Karpas-422 (cell line): Measurements from ENCODE around the gene C16orf96. TPM values are rescaled to one million over a fixed set of nuclear protein-coding genes. Genes with fewer than 3 reads are reported as not detected.

Experiments used
- DNase-seq: peaks from one replicate; pipeline ENCODE4 v3.0.0-alpha.2; 2015
- H2AFZ ChIP-seq: fragments of 200-600 bp; sonication (generic); 2 replicates; pipeline ENCODE4 v1.6.1; 2014; ENCODE audit warnings: antibody characterized with exemption, low read length, mixed read lengths
- H3K27ac ChIP-seq: fragments of 200-600 bp; sonication (generic); 2 replicates; pipeline ENCODE4 v1.5.1; 2014; ENCODE audit warnings: mild to moderate bottlenecking, low read length, moderate library complexity
- H3K27me3 ChIP-seq: fragments of 200-600 bp; sonication (generic); 2 replicates; pipeline ENCODE4 v1.6.1; 2014; ENCODE audit warnings: low read length, mixed read lengths
- H3K36me3 ChIP-seq: fragments of 200-600 bp; sonication (generic); 2 replicates; pipeline ENCODE4 v1.6.1; 2014; ENCODE audit warnings: low read length, mixed read lengths; ENCODE audit not compliant: insufficient read depth
- H3K4me1 ChIP-seq: fragments of 200-600 bp; sonication (generic); 2 replicates; pipeline ENCODE4 v1.6.1; 2014; ENCODE audit warnings: mild to moderate bottlenecking, low read length, mixed read lengths
- H3K4me2 ChIP-seq: fragments of 200-600 bp; sonication (generic); 2 replicates; pipeline ENCODE4 v1.6.1; 2014; ENCODE audit warnings: low read length, low read depth, mild to moderate bottlenecking; ENCODE audit not compliant: poor library complexity, severe bottlenecking
- H3K4me3 ChIP-seq: fragments of 200-600 bp; sonication (generic); 2 replicates; pipeline ENCODE4 v1.5.1; 2014; ENCODE audit warnings: mild to moderate bottlenecking, antibody characterized with exemption, low read length, mixed read lengths
- H3K79me2 ChIP-seq: fragments of 200-600 bp; sonication (generic); 2 replicates; pipeline ENCODE4 v1.6.1; 2014; ENCODE audit warnings: mild to moderate bottlenecking, low read length, mixed read lengths
- H3K9ac ChIP-seq: fragments of 200-600 bp; sonication (generic); 2 replicates; pipeline ENCODE4 v1.6.0; 2014; ENCODE audit warnings: low read length
- H3K9me2 ChIP-seq: fragments of 200-600 bp; sonication (generic), shearing (Covaris generic); replicated peaks from 2 replicates; pipeline ENCODE4 v1.6.0; 2014; ENCODE audit warnings: mild to moderate bottlenecking, low read length, moderate library complexity; ENCODE audit not compliant: insufficient read depth
- H3K9me3 ChIP-seq: fragments of 300-700, 200-600 bp; sonication (generic); 2 replicates; pipeline ENCODE4 v1.6.1; 2014; ENCODE audit warnings: low read length, mixed read lengths
- H4K20me1 ChIP-seq: fragments of 200-600 bp; sonication (generic); 2 replicates; pipeline ENCODE4 v1.6.1; 2014; ENCODE audit warnings: mild to moderate bottlenecking, antibody characterized with exemption, low read length, low read depth; ENCODE audit not compliant: insufficient read depth
- total RNA-seq: library from RNA; depleted of rRNA; stranded (reverse); fragments of >200 nt; shearing (Covaris generic); gene quantifications from 2 replicates; pipeline ENCODE4 v1.2.3, GENCODE V29; 2014; ENCODE audit warnings: low replicate concordance

Gene C16orf96
- total RNA-seq, 1 experiment from 2014 or later, result not detected

GRCh38 chr16:4588961-4589360, 32.8 kb downstream of the C16orf96 start:
- Histone ChIP-seq H4K20me1 (no peaks in the 10 kb centered on the region), H3K79me2 (no peaks in the 10 kb centered on the region), H2AFZ (no peak overlapping the region), H3K27me3 (no peaks in the 10 kb centered on the region), H3K4me3 (no peak overlapping the region), H3K9me2 (no peaks in the 10 kb centered on the region), H3K4me2 (no peak overlapping the region), H3K36me3 (no peaks in the 10 kb centered on the region), H3K27ac (no peak overlapping the region), H3K4me1 (no peaks in the 10 kb centered on the region), H3K9ac (no peak overlapping the region), H3K9me3 (no peaks in the 10 kb centered on the region)
- DNase-seq, result no peak

DNA sequence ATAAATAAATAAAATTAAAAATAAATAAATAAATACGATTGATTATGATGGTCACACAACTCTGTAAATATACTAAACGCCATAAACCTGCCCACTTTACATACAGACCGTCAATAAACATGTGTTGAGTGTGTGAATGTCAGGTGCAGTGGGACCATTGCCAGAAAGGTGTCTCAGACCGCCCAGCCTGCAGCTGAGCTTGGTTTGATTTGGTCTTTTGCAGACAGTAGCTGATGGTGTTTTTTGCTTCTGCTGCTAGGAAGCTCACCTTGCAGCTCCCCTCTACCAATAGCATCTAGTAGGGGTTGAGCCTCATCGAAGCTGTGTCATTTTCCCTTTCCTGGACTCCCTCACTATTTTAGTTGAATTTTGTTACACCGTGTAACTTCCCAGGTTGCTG, 35.1 kb downstream of the C16orf96 start:
- DNase-seq, result no peak
- Histone ChIP-seq H3K79me2 (no peaks in the 10 kb centered on the region), H3K27ac (no peak overlapping the region), H3K9ac (no peak overlapping the region), H3K9me2 (no peaks in the 10 kb centered on the region), H3K27me3 (no peaks in the 10 kb centered on the region), H2AFZ (no peak overlapping the region), H3K4me2 (no peak overlapping the region), H3K9me3 (no peaks in the 10 kb centered on the region), H3K4me1 (no peaks in the 10 kb centered on the region), H3K4me3 (no peak overlapping the region), H3K36me3 (no peaks in the 10 kb centered on the region), H4K20me1 (no peaks in the 10 kb centered on the region)

DNA sequence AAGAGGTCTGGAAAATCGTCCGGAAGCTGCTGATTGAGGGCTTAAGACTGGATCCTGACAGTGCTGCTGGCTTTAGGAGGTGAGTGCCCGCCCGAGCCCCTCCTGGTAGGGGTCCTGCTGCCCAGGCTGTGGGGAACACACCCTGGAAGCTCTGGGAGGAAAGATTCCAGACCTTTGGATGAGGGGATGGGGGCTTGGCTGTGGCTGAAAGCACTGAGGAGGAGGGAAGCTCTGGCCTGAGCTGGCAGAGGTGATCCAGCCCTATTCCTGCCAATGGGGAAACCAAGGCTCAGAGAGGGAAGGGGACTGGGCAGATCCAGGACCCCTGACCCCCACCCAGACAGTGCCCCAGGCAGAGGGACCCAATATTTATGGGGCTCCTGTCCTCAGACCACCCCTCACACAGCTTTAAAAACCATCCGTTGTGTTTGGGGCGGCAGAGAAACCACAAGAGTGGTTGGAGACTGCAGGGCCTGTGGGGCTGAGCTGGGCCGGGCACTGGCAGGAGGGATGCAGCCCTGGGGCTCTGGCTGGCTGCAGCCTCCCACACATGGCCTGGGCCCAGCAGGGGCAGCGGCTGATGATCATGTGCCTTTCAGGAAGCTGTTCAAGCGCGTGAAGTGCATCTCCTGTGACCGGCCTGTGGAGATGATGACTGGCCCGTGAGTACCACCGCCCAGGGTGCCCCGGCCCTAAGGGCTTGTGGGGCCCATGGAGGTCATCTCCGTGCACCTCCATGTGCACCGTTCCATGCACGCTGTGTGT, 35.7 kb downstream of the C16orf96 start:
- no peak overlapping the region for H3K9ac ChIP-seq
- H3K4me3 ChIP-seq, result no peak overlapping the region
- no peaks in the 10 kb centered on the region for H3K79me2 ChIP-seq
- H4K20me1 ChIP-seq, result no peaks in the 10 kb centered on the region
- H3K4me1 ChIP-seq, result no peaks in the 10 kb centered on the region
- no peaks in the 10 kb centered on the region for H3K9me3 ChIP-seq
- no peaks in the 10 kb centered on the region for H3K27me3 ChIP-seq
- no peaks in the 10 kb centered on the region for H3K36me3 ChIP-seq
- no peak overlapping the region for H3K4me2 ChIP-seq
- DNase-seq, result no peak
- H3K9me2 ChIP-seq, result no peaks in the 10 kb centered on the region
- H2AFZ ChIP-seq, result no peak overlapping the region
- no peak overlapping the region for H3K27ac ChIP-seq

DNA sequence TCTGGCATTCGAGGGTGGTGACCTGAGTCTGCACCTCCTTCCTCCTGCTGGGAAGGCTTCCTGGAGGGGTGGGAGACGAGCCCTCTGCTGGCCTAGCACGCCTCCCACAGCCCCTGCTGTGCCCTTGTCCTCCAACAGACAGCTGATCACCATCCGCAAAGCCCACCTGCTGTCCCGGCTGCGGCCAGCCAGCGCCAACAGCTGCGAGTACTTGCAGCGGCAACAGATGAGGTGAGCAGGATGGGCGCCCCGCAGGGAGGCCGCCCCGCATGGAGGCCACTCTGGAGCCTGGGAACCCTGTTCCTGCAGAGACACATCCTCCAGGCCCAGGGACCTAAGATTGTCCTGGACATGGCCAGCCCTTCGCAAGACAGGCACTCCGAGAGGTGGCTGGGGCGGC, 36.9 kb downstream of the C16orf96 start:
- Histone ChIP-seq H3K9ac (no peak overlapping the region), H3K4me1 (no peaks in the 10 kb centered on the region), H2AFZ (no peak overlapping the region), H4K20me1 (no peaks in the 10 kb centered on the region), H3K79me2 (no peaks in the 10 kb centered on the region), H3K27me3 (no peaks in the 10 kb centered on the region), H3K9me3 (no peaks in the 10 kb centered on the region), H3K4me3 (no peak overlapping the region), H3K9me2 (no peaks in the 10 kb centered on the region), H3K27ac (no peak overlapping the region), H3K4me2 (no peak overlapping the region), H3K36me3 (no peaks in the 10 kb centered on the region)
- no peak for DNase-seq

GRCh38 chr16:4594433-4595410, 38.6 kb downstream of the C16orf96 start:
- H3K4me1 ChIP-seq, result no peaks in the 10 kb centered on the region
- no peak overlapping the region for H2AFZ ChIP-seq
- H3K27ac ChIP-seq, result no peak overlapping the region
- H4K20me1 ChIP-seq, result no peaks in the 10 kb centered on the region
- H3K27me3 ChIP-seq, result no peaks in the 10 kb centered on the region
- H3K9ac ChIP-seq, result no peak overlapping the region
- no peak overlapping the region for H3K4me3 ChIP-seq
- H3K4me2 ChIP-seq, result no peak overlapping the region
- H3K79me2 ChIP-seq, result no peaks in the 10 kb centered on the region
- DNase-seq, result no peak
- no peaks in the 10 kb centered on the region for H3K9me2 ChIP-seq
- no peaks in the 10 kb centered on the region for H3K9me3 ChIP-seq
- H3K36me3 ChIP-seq, result no peaks in the 10 kb centered on the region

DNA sequence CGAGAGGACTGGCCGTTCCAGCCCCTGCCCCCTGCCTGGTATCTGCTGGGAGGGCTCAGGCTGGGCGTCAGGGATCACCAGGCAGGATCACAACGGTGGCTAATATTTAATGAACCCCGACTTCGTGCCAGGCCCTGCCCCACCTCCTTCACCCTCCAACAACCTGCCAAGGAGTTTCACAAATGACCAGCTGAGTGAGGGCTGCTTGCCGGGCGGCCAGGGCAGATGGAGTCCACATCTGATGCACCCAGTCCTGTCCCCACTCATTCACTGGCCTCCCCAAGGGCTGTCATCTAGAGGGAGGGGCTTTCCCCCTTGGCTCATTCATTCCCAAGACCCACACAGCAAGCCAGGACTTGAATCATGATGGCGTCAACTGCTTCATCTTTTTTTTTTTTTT, 41.0 kb downstream of the C16orf96 start:
- Histone ChIP-seq H3K9me2 (no peaks in the 10 kb centered on the region), H3K27ac (no peak overlapping the region), H3K27me3 (no peaks in the 10 kb centered on the region), H3K4me3 (no peak overlapping the region), H3K36me3 (no peaks in the 10 kb centered on the region), H3K9ac (no peak overlapping the region), H3K4me2 (no peak overlapping the region), H2AFZ (no peak overlapping the region), H3K79me2 (no peaks in the 10 kb centered on the region), H3K4me1 (no peaks in the 10 kb centered on the region), H3K9me3 (no peaks in the 10 kb centered on the region), H4K20me1 (no peaks in the 10 kb centered on the region)
- no peak for DNase-seq

- H3K4me2 ChIP-seq, result no peak overlapping the region
- no peaks in the 10 kb centered on the region for H3K9me3 ChIP-seq
- no peaks in the 10 kb centered on the region for H3K4me1 ChIP-seq
- H3K9me2 ChIP-seq, result no peaks in the 10 kb centered on the region
- no peaks in the 10 kb centered on the region for H3K79me2 ChIP-seq
- no peak overlapping the region for H2AFZ ChIP-seq
- H3K4me3 ChIP-seq, result no peak overlapping the region
- H3K36me3 ChIP-seq, result no peaks in the 10 kb centered on the region
- no peak overlapping the region for H3K9ac ChIP-seq
- DNase-seq, result no peak
- H3K27ac ChIP-seq, result no peak overlapping the region
- H4K20me1 ChIP-seq, result no peaks in the 10 kb centered on the region
- no peaks in the 10 kb centered on the region for H3K27me3 ChIP-seq
Measured at GRCh38 chr16:4599037-4599436, 42.9 kb downstream of the C16orf96 start.

DNA sequence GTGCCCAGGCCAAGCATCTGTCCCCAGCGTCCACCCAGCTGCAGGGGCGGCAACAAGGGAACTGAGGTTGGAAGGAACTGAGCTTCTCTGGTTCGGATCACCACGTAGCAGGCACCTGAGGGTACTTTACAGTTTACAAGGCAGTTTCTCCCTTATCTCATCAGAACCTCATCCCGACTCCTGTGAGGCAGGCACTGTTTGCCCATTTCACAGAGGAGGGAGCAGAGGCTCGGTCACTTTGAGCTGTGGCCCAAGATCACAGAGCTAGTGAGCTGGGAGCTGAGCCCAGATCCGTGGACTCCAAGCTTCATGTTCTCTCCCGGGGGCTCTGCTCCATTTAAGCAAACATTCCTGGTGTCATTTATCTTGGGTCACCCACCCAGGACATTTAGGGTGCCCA, 43.4 kb downstream of the C16orf96 start:
- Histone ChIP-seq H3K36me3 (no peaks in the 10 kb centered on the region), H3K79me2 (no peaks in the 10 kb centered on the region), H3K4me1 (no peaks in the 10 kb centered on the region), H3K4me2 (no peak overlapping the region), H3K27ac (no peak overlapping the region), H3K9me2 (no peaks in the 10 kb centered on the region), H3K9me3 (no peaks in the 10 kb centered on the region), H4K20me1 (no peaks in the 10 kb centered on the region), H2AFZ (no peak overlapping the region), H3K9ac (no peak overlapping the region), H3K4me3 (no peak overlapping the region), H3K27me3 (no peaks in the 10 kb centered on the region)
- DNase-seq, result no peak
